Fibroblast of pulmonary artery (primary cell): ENCODE results near the gene ZNF428.
A peak's percentile ranks its signal among the peaks of the same experiment; 100 is the strongest.

Experiments
- DNase-seq: peaks from one replicate; pipeline ENCODE4 v3.0.0-alpha.2; 2010; ENCODE audit warnings: low read depth
- H3K4me3 ChIP-seq: replicated peaks from 2 replicates; pipeline ENCODE4 v1.5.1; 2011; ENCODE audit warnings: low read depth, mild to moderate bottlenecking, control low read depth, low read length, moderate library complexity
- TF ChIP-seq, protein P1 (sequence below): IDR thresholded peaks from 2 replicates; pipeline ENCODE4 v1.5.1; 2011; ENCODE audit warnings: mild to moderate bottlenecking, control low read depth, low read length, inconsistent platforms; ENCODE audit errors: missing control alignments

ZNF428 gene

DNA sequence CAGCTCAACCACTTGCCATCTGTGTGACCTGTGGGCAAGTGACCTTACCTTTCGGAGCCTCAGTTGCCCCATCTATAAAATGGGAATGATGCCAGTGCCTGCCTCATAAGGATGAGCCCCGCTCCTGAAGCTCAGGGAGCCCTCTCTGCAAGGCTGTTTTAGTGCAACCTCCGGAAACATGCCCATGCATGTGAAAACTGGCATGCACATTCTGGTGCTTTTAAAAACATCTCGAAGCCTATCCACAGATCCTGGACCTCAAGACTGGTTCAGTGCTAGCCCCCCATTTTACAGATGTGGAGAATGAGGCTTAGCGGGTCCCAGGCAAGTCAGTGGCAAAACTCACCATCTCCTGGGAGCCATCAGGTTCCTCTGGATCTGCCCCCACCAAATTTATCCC, 14.6 kb upstream of the ZNF428 start:
- TF ChIP-seq, protein P1, sequence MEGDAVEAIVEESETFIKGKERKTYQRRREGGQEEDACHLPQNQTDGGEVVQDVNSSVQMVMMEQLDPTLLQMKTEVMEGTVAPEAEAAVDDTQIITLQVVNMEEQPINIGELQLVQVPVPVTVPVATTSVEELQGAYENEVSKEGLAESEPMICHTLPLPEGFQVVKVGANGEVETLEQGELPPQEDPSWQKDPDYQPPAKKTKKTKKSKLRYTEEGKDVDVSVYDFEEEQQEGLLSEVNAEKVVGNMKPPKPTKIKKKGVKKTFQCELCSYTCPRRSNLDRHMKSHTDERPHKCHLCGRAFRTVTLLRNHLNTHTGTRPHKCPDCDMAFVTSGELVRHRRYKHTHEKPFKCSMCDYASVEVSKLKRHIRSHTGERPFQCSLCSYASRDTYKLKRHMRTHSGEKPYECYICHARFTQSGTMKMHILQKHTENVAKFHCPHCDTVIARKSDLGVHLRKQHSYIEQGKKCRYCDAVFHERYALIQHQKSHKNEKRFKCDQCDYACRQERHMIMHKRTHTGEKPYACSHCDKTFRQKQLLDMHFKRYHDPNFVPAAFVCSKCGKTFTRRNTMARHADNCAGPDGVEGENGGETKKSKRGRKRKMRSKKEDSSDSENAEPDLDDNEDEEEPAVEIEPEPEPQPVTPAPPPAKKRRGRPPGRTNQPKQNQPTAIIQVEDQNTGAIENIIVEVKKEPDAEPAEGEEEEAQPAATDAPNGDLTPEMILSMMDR, result no peak
- no peak overlapping the region for H3K4me3 ChIP-seq

DNA sequence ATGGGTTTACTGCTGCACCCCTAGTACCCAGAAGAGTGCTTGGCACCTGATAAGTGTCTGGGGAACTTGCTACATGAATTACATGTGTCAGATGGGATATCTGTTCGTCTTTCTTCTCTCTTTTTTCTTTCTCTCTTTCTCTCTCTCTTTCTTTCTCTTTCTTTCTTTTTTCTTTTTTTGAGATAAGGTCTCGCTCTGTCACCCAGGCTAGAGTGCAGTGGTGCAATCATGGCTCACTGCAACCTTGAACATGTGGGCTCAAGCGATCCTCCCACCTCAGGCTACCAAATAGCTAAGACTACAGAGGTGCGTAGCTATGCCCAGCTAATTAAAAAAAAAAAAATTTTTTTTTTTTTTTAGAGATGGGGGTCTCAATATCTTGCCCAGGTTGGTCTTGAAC, 14.1 kb upstream of the ZNF428 start:
- TF ChIP-seq, protein P1, result no peak
- DNase-seq, result no peak
- H3K4me3 ChIP-seq, result no peak overlapping the region

More for the DNA sequence above, 14.6 kb upstream of the ZNF428 start:
- no peak for DNase-seq

DNA sequence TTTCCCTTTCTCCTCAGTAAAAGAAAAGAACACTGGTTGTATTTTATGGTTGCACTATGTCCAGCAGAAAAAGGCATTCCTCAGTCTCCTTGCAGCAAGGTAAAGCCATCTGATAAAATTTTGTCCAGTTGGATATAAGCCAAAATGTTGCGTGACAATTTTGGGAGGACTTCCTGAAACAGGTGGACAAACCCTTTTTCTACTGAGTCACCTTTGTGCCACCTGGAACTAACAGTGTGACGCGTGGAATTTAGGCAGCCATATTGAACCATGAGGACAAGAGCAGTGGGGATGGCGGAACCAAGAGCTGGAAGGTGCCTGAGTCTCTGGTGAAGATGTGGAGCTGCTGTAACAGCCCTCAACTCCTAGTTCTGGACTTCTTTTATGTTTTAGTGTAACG, 12.1 kb upstream of the ZNF428 start:
- DNase-seq, result no peak
- TF ChIP-seq, protein P1, result no peak
- H3K4me3 ChIP-seq, result no peak overlapping the region

DNA sequence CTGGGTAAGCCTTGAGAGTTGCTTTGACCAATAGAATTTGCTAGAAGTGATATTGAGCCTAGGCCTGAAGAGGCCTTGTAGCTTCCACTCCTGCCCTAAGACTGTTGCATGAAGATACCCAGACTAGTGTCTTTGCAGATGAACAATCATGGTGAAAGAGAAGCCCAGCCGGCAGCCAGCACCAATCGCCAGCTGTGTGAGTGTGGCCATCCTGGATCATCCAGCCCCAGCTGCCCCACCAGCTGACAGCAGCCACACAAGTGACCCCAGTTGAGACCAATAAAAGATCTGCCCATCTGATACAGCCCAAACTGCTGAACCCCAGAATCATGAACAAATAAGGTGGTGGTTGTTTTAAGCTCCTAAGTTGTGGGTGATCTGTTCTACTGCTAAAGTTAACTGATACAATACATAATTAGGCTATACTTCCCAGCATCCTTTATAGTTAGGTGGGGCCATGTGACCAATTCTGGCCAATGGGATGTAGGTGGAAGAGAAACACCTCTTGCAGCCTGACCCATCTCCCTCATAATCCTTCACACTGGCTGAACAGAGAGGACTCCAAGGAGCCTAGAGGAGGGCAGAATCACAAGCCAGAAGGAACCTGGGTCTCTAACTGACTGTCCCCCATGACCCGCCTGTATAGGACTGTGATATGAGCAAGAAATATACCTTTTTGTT, 9.4 kb upstream of the ZNF428 start:
- no peak overlapping the region for H3K4me3 ChIP-seq
- TF ChIP-seq, protein P1, result no peak
- DNase-seq, result no peak

DNA sequence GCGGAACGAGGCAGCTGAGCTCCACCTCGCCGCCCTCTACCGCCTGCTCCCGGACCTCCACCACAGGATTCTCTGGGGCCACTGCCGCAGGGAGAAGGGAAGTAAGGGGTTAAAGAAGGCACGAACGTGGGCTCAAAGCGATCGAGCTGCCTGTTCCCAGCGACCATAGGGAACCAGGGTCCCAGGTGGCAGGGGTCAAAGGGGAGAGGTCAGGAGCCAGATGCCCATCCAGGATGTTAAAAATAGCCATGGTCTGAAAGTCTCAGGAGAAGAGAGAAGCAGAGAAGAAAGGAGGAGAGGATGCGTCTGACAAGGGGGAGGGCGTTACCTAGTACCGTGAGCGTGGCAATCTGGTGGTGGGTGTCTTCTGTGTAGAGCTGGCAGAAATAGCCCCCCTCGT, 7.4 kb upstream of the ZNF428 start:
- H3K4me3 ChIP-seq, result no peak overlapping the region
- TF ChIP-seq, protein P1, result no peak
- no peak for DNase-seq

DNA sequence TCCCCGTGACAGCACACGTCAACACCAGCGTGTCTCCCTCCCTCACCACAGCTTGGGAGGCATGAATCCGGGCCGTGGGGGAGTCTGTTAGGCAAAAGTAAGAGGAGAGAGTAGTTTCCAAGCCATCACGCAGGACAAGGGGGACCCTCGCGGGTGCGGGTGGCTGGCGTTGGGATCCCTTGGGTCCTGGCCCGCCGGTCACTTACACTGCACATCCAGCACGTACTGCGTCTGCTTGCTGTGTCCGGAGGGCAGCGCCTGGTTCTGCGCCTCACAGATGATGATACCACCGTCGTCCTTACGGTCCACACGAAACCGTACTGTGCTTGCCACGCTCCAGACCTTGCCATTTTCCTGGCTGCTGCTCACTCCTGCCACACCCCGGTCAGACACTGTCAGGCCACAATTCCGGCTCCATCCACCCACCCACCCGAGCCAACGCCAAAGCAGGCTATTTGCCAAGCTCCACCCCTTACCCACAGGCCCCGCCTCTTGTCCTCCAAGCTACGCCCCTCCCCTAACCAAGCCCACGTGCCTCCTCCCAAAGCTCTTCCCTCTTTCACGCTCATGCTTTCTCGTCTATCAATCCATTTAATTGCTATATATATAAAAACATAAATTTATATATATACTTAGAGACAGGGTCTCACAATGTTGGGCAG, 6.6 kb upstream of the ZNF428 start:
- no peak for DNase-seq
- no peak overlapping the region for H3K4me3 ChIP-seq
- TF ChIP-seq, protein P1, result no peak

DNA sequence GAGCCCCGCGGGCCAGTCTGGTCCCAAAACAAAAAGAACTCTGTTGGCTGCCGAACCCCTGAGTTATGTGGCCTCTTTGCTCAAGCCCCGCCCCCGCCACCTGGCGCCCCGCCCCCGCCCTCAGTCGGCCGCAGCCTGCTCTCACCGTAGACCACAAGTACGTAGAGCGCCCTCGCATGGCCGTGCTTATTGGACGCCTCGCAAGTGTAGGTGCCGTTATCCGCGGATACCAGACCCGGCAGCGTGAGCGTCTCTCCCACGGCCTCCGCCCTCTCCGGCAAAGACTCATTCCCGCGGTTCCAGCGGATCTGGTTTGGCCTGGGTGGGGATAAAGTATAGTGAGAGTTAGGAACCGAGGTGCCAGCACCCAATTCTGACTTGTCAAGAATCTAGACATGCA, 5.5 kb upstream of the ZNF428 start:
- H3K4me3 ChIP-seq, result no peak overlapping the region
- TF ChIP-seq, protein P1, result no peak
- peak; percentile 56 for DNase-seq
